Thymus (tissue), 11 donors: ENCODE data around the gene NCSTN. TPM values are rescaled to one million over a fixed set of nuclear protein-coding genes. Genes with fewer than 3 reads are reported as not detected.
"Not testable (repeated sequence)": the region's sequence is repeated elsewhere in the genome, so short reads cannot be mapped to it uniquely, and the experiment has no call there.

ENCODE experiments used
- DNase-seq, 9 donors: peaks; one replicate each; pipeline ENCODE4 v3.0.0-alpha.2; 2013; ENCODE audit warnings: low spot score in 9 of 9, low read depth in 6 of 9, missing footprints in 1 of 9
- H3K27ac ChIP-seq, 2 donors: one replicate each; pipeline ENCODE4 v1.5.1; 2013; ENCODE audit warnings: control low read depth in 1 of 2, low read depth in 1 of 2, low read length in 1 of 2, mild to moderate bottlenecking in 1 of 2, moderate library complexity in 1 of 2
- H3K27me3 ChIP-seq, 2 donors: one replicate each; pipeline ENCODE4 v1.5.1; 2013; ENCODE audit warnings: low read length in 1 of 2; ENCODE audit not compliant: control insufficient read depth in 2 of 2, insufficient read depth in 1 of 2
- H3K36me3 ChIP-seq, 2 donors: one replicate each; pipeline ENCODE4 v1.5.1; 2013; ENCODE audit warnings: low read length in 1 of 2, mild to moderate bottlenecking in 1 of 2, moderate library complexity in 1 of 2; ENCODE audit not compliant: control insufficient read depth in 2 of 2, insufficient read depth in 2 of 2
- H3K4me1 ChIP-seq, 2 donors: one replicate each; pipeline ENCODE4 v1.5.1; 2013; ENCODE audit warnings: low read length in 2 of 2; ENCODE audit not compliant: control insufficient read depth in 2 of 2, insufficient read depth in 2 of 2
- H3K4me3 ChIP-seq, 2 donors: one replicate each; pipeline ENCODE4 v1.5.1; 2013; ENCODE audit warnings: low read length in 2 of 2, control low read depth in 1 of 2, mild to moderate bottlenecking in 1 of 2
- H3K9me3 ChIP-seq, 2 donors: one replicate each; pipeline ENCODE4 v1.5.1; 2013; ENCODE audit warnings: low read length in 1 of 2, mild to moderate bottlenecking in 1 of 2; ENCODE audit not compliant: control insufficient read depth in 2 of 2, insufficient read depth in 1 of 2
- WGBS: extraction: QIAGEN DNeasy Blood & Tissue Kit; methylation state at CpG from one replicate; pipeline ENCODE4 v1.1.7; 2013; 5-methylcytosine and 5-hydroxymethylcytosine counted together
- polyA plus RNA-seq: library from polyadenylated mRNA; stranded (reverse); fragments of 200-250 nt; gene quantifications from one replicate; pipeline ENCODE4 v1.2.3, GENCODE V29; 2013
- total RNA-seq: library from RNA; stranded (reverse); fragments of 120-200 nt; gene quantifications from one replicate; pipeline ENCODE4 v1.2.4, GENCODE V29; 2013
- donor health status: healthy.

Gene NCSTN
- total and polyA plus RNA-seq, 2 donors = 22.2 to 40.0 TPM

- Histone ChIP-seq H3K4me1 (peaks cover 5 to 18% of the 10 kb centered on the region in 2 donors), H3K9me3 (no peaks in the 10 kb centered on the region), H3K36me3 (no peaks in the 10 kb centered on the region), H3K4me3 (no peak overlapping the region), H3K27ac (no peak overlapping the region), H3K27me3 (peaks cover 0 to 3% of the 10 kb centered on the region in 2 donors)
- 93% methylated on average over 4 of the region's 4 CpGs for WGBS
- DNase-seq = no peak
These were observed 28.6 kb downstream of the NCSTN start for GRCh38 chr1:160371756-160372155.

GRCh38 chr1:160373696-160374095 lies 30.5 kb downstream of the NCSTN start:
- 96% methylated on average over 4 of the region's 4 CpGs for WGBS
- Histone ChIP-seq H3K9me3 (no peaks in the 10 kb centered on the region), H3K4me1 (peaks cover 5 to 18% of the 10 kb centered on the region in 2 donors), H3K27me3 (no peaks in the 10 kb centered on the region), H3K27ac (no peak overlapping the region), H3K4me3 (no peak overlapping the region), H3K36me3 (no peaks in the 10 kb centered on the region)
- no peak for DNase-seq

GRCh38 chr1:160374306-160375110 lies 31.3 kb downstream of the NCSTN start:
- DNase-seq = no peak
- Histone ChIP-seq H3K27ac (no peak overlapping the region), H3K4me1 (peaks cover 5 to 18% of the 10 kb centered on the region in 2 donors), H3K36me3 (no peaks in the 10 kb centered on the region), H3K27me3 (peaks cover 0 to 3% of the 10 kb centered on the region in 2 donors), H3K9me3 (no peaks in the 10 kb centered on the region), H3K4me3 (no peak overlapping the region)
- 88% methylated on average over 6 of the region's 6 CpGs for WGBS

- Histone ChIP-seq H3K36me3 (no peaks in the 10 kb centered on the region), H3K9me3 (no peaks in the 10 kb centered on the region), H3K27me3 (peaks cover 0 to 3% of the 10 kb centered on the region in 2 donors), H3K27ac (no peak overlapping the region), H3K4me3 (no peak overlapping the region), H3K4me1 (peaks cover 5 to 18% of the 10 kb centered on the region in 2 donors)
- 29% methylated on average over 9 of the region's 9 CpGs for WGBS
- peak in 2 of 9 donors; percentile 26 to 40 for DNase-seq
These were observed 32.8 kb downstream of the NCSTN start for GRCh38 chr1:160375788-160376524.

- 24% methylated on average over 5 of the region's 5 CpGs for WGBS
- H3K4me1 ChIP-seq = peaks cover 5 to 18% of the 10 kb centered on the region in 2 donors
- peaks cover 0 to 3% of the 10 kb centered on the region in 2 donors for H3K27me3 ChIP-seq
- no peaks in the 10 kb centered on the region for H3K36me3 ChIP-seq
- peak in 7 of 9 donors; percentile 40 to 75 (median 52) for DNase-seq
- no peak overlapping the region for H3K27ac ChIP-seq
- H3K9me3 ChIP-seq = no peaks in the 10 kb centered on the region
- H3K4me3 ChIP-seq = no peak overlapping the region
These were observed 33.4 kb downstream of the NCSTN start for GRCh38 chr1:160376525-160377131.

- 87% methylated on average over 7 of the region's 7 CpGs for WGBS
- H3K4me3 ChIP-seq = no peak overlapping the region
- H3K27me3 ChIP-seq = peaks cover 0 to 3% of the 10 kb centered on the region in 2 donors
- no peak overlapping the region for H3K27ac ChIP-seq
- H3K36me3 ChIP-seq = no peaks in the 10 kb centered on the region
- no peak for DNase-seq
- no peaks in the 10 kb centered on the region for H3K9me3 ChIP-seq
- H3K4me1 ChIP-seq = peaks cover 5 to 18% of the 10 kb centered on the region in 2 donors
These were observed 34.5 kb downstream of the NCSTN start for GRCh38 chr1:160377585-160378206.

- not testable (repeated sequence) for H3K4me1 ChIP-seq, H3K9me3 ChIP-seq
These were observed 41.6 kb downstream of the NCSTN start for GRCh38 chr1:160384812-160385211.

GRCh38 chr1:160388406-160388805 lies 45.2 kb downstream of the NCSTN start:
- H3K27me3 ChIP-seq, H3K9me3 ChIP-seq, H3K4me3 ChIP-seq, H3K36me3 ChIP-seq, H3K27ac ChIP-seq, DNase-seq, H3K4me1 ChIP-seq: not testable (repeated sequence)
- WGBS = 87% methylated on average over 4 of the region's 4 CpGs

More at GRCh38 chr1:160384812-160385211, 41.6 kb downstream of the NCSTN start:
- H3K27ac ChIP-seq, H3K4me3 ChIP-seq, H3K27me3 ChIP-seq, DNase-seq, H3K36me3 ChIP-seq: not testable (repeated sequence)
- WGBS = 97% methylated on average over 2 of the region's 2 CpGs
